Loucy (cell line): ENCODE data around the gene PJA2.

Experiments
- H2AFZ ChIP-seq: fragments of 200-600 bp; sonication (generic); 2 replicates; pipeline ENCODE4 v1.6.0; 2016; ENCODE audit warnings: antibody characterized with exemption, mild to moderate bottlenecking, low read length, moderate library complexity
- H3F3A ChIP-seq: fragments of 200-600 bp; 2 replicates; pipeline ENCODE4 v1.6.0; 2016; ENCODE audit warnings: antibody characterized with exemption, low read depth, mild to moderate bottlenecking
- H3K27me3 ChIP-seq: fragments of 200-600 bp; sonication (generic); 2 replicates; pipeline ENCODE4 v1.6.1; 2014; ENCODE audit warnings: low read length, mild to moderate bottlenecking; ENCODE audit not compliant: insufficient read depth, poor library complexity, severe bottlenecking
- H3K36me3 ChIP-seq: fragments of 200-600 bp; sonication (generic); 2 replicates; pipeline ENCODE4 v1.6.1; 2016; ENCODE audit warnings: low read length; ENCODE audit not compliant: insufficient read depth
- H3K4me1 ChIP-seq: fragments of 200-600 bp; sonication (generic); 2 replicates; pipeline ENCODE4 v1.5.1; 2014; ENCODE audit warnings: low read length, mild to moderate bottlenecking; ENCODE audit not compliant: insufficient read depth, poor library complexity, severe bottlenecking
- H3K4me2 ChIP-seq: fragments of 200-600 bp; sonication (generic); 2 replicates; pipeline ENCODE4 v1.6.0; 2014; ENCODE audit warnings: antibody characterized with exemption, low read length, low read depth, mild to moderate bottlenecking; ENCODE audit not compliant: poor library complexity, severe bottlenecking
- H3K4me3 ChIP-seq: fragments of 200-600 bp; sonication (generic); 2 replicates; pipeline ENCODE4 v1.5.1; 2014; ENCODE audit warnings: low read length, mild to moderate bottlenecking, mixed read lengths; ENCODE audit not compliant: poor library complexity, severe bottlenecking
- H3K79me2 ChIP-seq: fragments of 200-600 bp; sonication (generic); 2 replicates; pipeline ENCODE4 v1.6.1; 2014; ENCODE audit warnings: low read length; ENCODE audit not compliant: insufficient read depth
- H3K9ac ChIP-seq: fragments of 200-600 bp; sonication (generic); 2 replicates; pipeline ENCODE4 v1.6.0; 2014; ENCODE audit warnings: mild to moderate bottlenecking, low read depth, low read length, moderate library complexity; ENCODE audit not compliant: poor library complexity, severe bottlenecking
- H3K9me2 ChIP-seq: fragments of 200-600 bp; sonication (generic); replicated peaks from 2 replicates; pipeline ENCODE4 v1.6.1; 2016; ENCODE audit warnings: low read depth, low read length, mixed read lengths
- H3K9me3 ChIP-seq: fragments of 200-600 bp; sonication (generic); 2 replicates; pipeline ENCODE4 v1.6.1; 2014; ENCODE audit warnings: mild to moderate bottlenecking, antibody characterized with exemption, low read length, low read depth; ENCODE audit not compliant: insufficient read depth
- H4K20me1 ChIP-seq: fragments of 200-600 bp; sonication (generic); 2 replicates; pipeline ENCODE4 v1.6.0; 2014; ENCODE audit warnings: antibody characterized with exemption, low read length, mild to moderate bottlenecking; ENCODE audit not compliant: insufficient read depth, poor library complexity, severe bottlenecking
- CTCF ChIP-seq: fragments of 200-600 bp; sonication (generic); conservative IDR thresholded peaks from 2 replicates; pipeline ENCODE4 v1.5.1; 2014; ENCODE audit warnings: mild to moderate bottlenecking, antibody characterized with exemption, low read length
- EZH2phosphoT487 ChIP-seq: fragments of 200-600 bp; IDR thresholded peaks from 2 replicates; pipeline ENCODE4 v1.6.1; 2018; ENCODE audit warnings: antibody characterized with exemption, mild to moderate bottlenecking, moderate library complexity, borderline replicate concordance

The PJA2 gene

GRCh38 chr5:109350537-109351270 is 59.1 kb downstream of the PJA2 start:
- Histone ChIP-seq H3F3A (no peaks in the 10 kb centered on the region), H3K36me3 (peaks cover 54% of the 10 kb centered on the region; the same call in 1 of the 2 replicates), H3K9me2 (no peaks in the 10 kb centered on the region), H3K4me3 (no peak overlapping the region), H3K9ac (no peak overlapping the region), H3K4me2 (no peak overlapping the region), H3K4me1 (no peaks in the 10 kb centered on the region), H3K27me3 (no peaks in the 10 kb centered on the region), H3K79me2 (no peaks in the 10 kb centered on the region), H2AFZ (no peak overlapping the region), H3K9me3 (no peaks in the 10 kb centered on the region), H4K20me1 (peaks cover 3% of the 10 kb centered on the region)
- TF ChIP-seq CTCF: no peak
- TF ChIP-seq EZH2phosphoT487: no peak

GRCh38 chr5:109349388-109349787 is 60.4 kb downstream of the PJA2 start:
- H3K4me1 ChIP-seq: no peaks in the 10 kb centered on the region
- no peaks in the 10 kb centered on the region for H3F3A ChIP-seq
- H3K9me2 ChIP-seq: no peaks in the 10 kb centered on the region
- TF ChIP-seq CTCF: no peak
- no peak for TF ChIP-seq EZH2phosphoT487
- no peaks in the 10 kb centered on the region for H3K79me2 ChIP-seq
- H3K4me3 ChIP-seq: no peak overlapping the region
- H2AFZ ChIP-seq: no peak overlapping the region
- H3K4me2 ChIP-seq: no peak overlapping the region
- H3K9me3 ChIP-seq: no peaks in the 10 kb centered on the region
- peaks cover 55% of the 10 kb centered on the region; the same call in 1 of the 2 replicates for H3K36me3 ChIP-seq
- no peaks in the 10 kb centered on the region for H3K27me3 ChIP-seq
- H3K9ac ChIP-seq: no peak overlapping the region
- peaks cover 3% of the 10 kb centered on the region for H4K20me1 ChIP-seq

GRCh38 chr5:109347252-109347888 is 62.4 kb downstream of the PJA2 start:
- Histone ChIP-seq H3K4me1 (no peaks in the 10 kb centered on the region), H3K79me2 (no peaks in the 10 kb centered on the region), H3K27me3 (no peaks in the 10 kb centered on the region), H4K20me1 (peaks cover 3% of the 10 kb centered on the region), H3K9ac (no peak overlapping the region), H3K9me2 (no peaks in the 10 kb centered on the region), H3F3A (no peaks in the 10 kb centered on the region), H3K4me2 (no peak overlapping the region), H2AFZ (no peak overlapping the region), H3K9me3 (no peaks in the 10 kb centered on the region), H3K36me3 (peaks cover 55% of the 10 kb centered on the region; the same call in 1 of the 2 replicates), H3K4me3 (no peak overlapping the region)
- TF ChIP-seq CTCF (no peak), EZH2phosphoT487 (no peak)
